ENCODE measurements around the gene GOPC. TPM values are rescaled to one million over a fixed set of nuclear protein-coding genes. Genes with fewer than 3 reads are reported as not detected.

The GOPC gene
- total RNA-seq, 1 experiment from 2014 or later: 22.4 TPM

GRCh38 chr6:117550078-117550600 lies 52.2 kb downstream of the GOPC start:
- DNase-seq (ENCODE audit: extremely low read depth, low read depth): no peak

- no peak for DNase-seq (ENCODE audit: extremely low read depth, low read depth)
Observed at GRCh38 chr6:117549611-117550010, 52.7 kb downstream of the GOPC start.

- DNase-seq (ENCODE audit: extremely low read depth, low read depth): peak; percentile 1
Observed at GRCh38 chr6:117548797-117549301, 53.5 kb downstream of the GOPC start.

GRCh38 chr6:117547688-117548621 lies 54.4 kb downstream of the GOPC start:
- no peak for DNase-seq (ENCODE audit: extremely low read depth, low read depth)

- DNase-seq (ENCODE audit: extremely low read depth, low read depth): no peak
Observed at GRCh38 chr6:117546674-117547073, 55.6 kb downstream of the GOPC start.

- DNase-seq (ENCODE audit: extremely low read depth, low read depth): no peak
Observed at GRCh38 chr6:117545161-117545595, 57.1 kb downstream of the GOPC start.

GRCh38 chr6:117544716-117545115 lies 57.6 kb downstream of the GOPC start:
- DNase-seq (ENCODE audit: extremely low read depth, low read depth): no peak

- DNase-seq (ENCODE audit: extremely low read depth, low read depth): no peak
Observed at GRCh38 chr6:117542493-117542892, 59.8 kb downstream of the GOPC start.

- DNase-seq (ENCODE audit: extremely low read depth, low read depth): no peak
Observed at GRCh38 chr6:117540670-117541069, 61.6 kb downstream of the GOPC start.

GRCh38 chr6:117538615-117539014 lies 63.7 kb downstream of the GOPC start:
- DNase-seq (ENCODE audit: extremely low read depth, low read depth): no peak

- no peak for DNase-seq (ENCODE audit: extremely low read depth, low read depth)
Observed at GRCh38 chr6:117536317-117536716, 66.0 kb downstream of the GOPC start.

GRCh38 chr6:117534974-117535373 lies 67.3 kb downstream of the GOPC start:
- no peak for DNase-seq (ENCODE audit: extremely low read depth, low read depth)

- no peak for DNase-seq (ENCODE audit: extremely low read depth, low read depth)
Observed at GRCh38 chr6:117533775-117534174, 68.5 kb downstream of the GOPC start.

GRCh38 chr6:117531809-117532725 lies 70.2 kb downstream of the GOPC start:
- DNase-seq (ENCODE audit: extremely low read depth, low read depth): no peak

- no peak for DNase-seq (ENCODE audit: extremely low read depth, low read depth)
Observed at GRCh38 chr6:117531346-117531745, 71.0 kb downstream of the GOPC start.

- no peak for DNase-seq (ENCODE audit: extremely low read depth, low read depth)
Observed at GRCh38 chr6:117530467-117531242, 71.7 kb downstream of the GOPC start.

- no peak for DNase-seq (ENCODE audit: extremely low read depth, low read depth)
Observed at GRCh38 chr6:117525607-117526006, 76.7 kb downstream of the GOPC start.

- no peak for DNase-seq (ENCODE audit: extremely low read depth, low read depth)
Observed at GRCh38 chr6:117521791-117522502, 80.4 kb downstream of the GOPC start.

GRCh38 chr6:117520603-117521395 lies 81.5 kb downstream of the GOPC start:
- no peak for DNase-seq (ENCODE audit: extremely low read depth, low read depth)
